T-helper 2 cell (primary cell): ENCODE results near the gene C6orf47.

Experiments used
- DNase-seq, 5 experiments: peaks; one replicate each; pipeline versions ENCODE4 v3.0.0 to v3.0.0-alpha.2; 2012 to 2022

The C6orf47 gene

GRCh38 chr6:31659649-31660380 lies 763 bp downstream of the C6orf47 start:
- peak in 1 of 5 experiments; percentile 61 for DNase-seq

GRCh38 chr6:31658983-31659648 lies 1.5 kb downstream of the C6orf47 start:
- DNase-seq: no peak

GRCh38 chr6:31658158-31658688 lies 2.4 kb downstream of the C6orf47 start:
- no peak for DNase-seq

- DNase-seq: peak in 1 of 5 experiments; percentile 65
Measured at GRCh38 chr6:31657406-31658157, 3.0 kb downstream of the C6orf47 start.

- no peak for DNase-seq
Measured at GRCh38 chr6:31655349-31656237, 5.0 kb downstream of the C6orf47 start, which contains the start of gene APOM. APOM (plus strand) TSS chr6:31655894; CDS start chr6:31655967, 73 bp downstream.

- DNase-seq: no peak
Measured at GRCh38 chr6:31654574-31655348, 5.8 kb downstream of the C6orf47 start.

GRCh38 chr6:31652925-31653724 lies 7.5 kb downstream of the C6orf47 start:
- DNase-seq: peak in 4 of 5 experiments; percentile 54 to 89 (median 76)

GRCh38 chr6:31651602-31652191 lies 8.9 kb downstream of the C6orf47 start:
- DNase-seq: peak in 1 of 5 experiments; percentile 83

- DNase-seq: no peak
Measured at GRCh38 chr6:31645325-31645724, 15.3 kb downstream of the C6orf47 start.

GRCh38 chr6:31643818-31644454 lies 16.6 kb downstream of the C6orf47 start:
- DNase-seq: no peak

GRCh38 chr6:31642798-31643570 lies 17.6 kb downstream of the C6orf47 start:
- no peak for DNase-seq

- DNase-seq: no peak
Measured at GRCh38 chr6:31641370-31641769, 19.2 kb downstream of the C6orf47 start.

- DNase-seq: no peak
Measured at GRCh38 chr6:31640612-31641011, 20.0 kb downstream of the C6orf47 start.

- no peak for DNase-seq
Measured at GRCh38 chr6:31639449-31639861, 21.1 kb downstream of the C6orf47 start.

- DNase-seq: no peak
Measured at GRCh38 chr6:31639043-31639442, 21.5 kb downstream of the C6orf47 start.

- DNase-seq: no peak
Measured at GRCh38 chr6:31636698-31637596, 23.6 kb downstream of the C6orf47 start.

GRCh38 chr6:31634969-31635575 lies 25.5 kb downstream of the C6orf47 start:
- DNase-seq: no peak
